Suprapubic skin (tissue), 4 donors: Measurements from ENCODE around the gene FBXO21. TPM values are rescaled to one million over a fixed set of nuclear protein-coding genes. Genes with fewer than 3 reads are reported as not detected.
A peak's percentile ranks its signal among the peaks of the same experiment; 100 is the strongest.
"Not testable (repeated sequence)": the region's sequence is repeated elsewhere in the genome, so short reads cannot be mapped to it uniquely, and the experiment has no call there.

ENCODE experiments used
- DNase-seq, 2 donors: peaks; one replicate each; pipeline ENCODE4 v3.0.0-alpha.2; 2019; ENCODE audit warnings: low spot score in 2 of 2
- H3K27ac ChIP-seq: fragments of 200-600 bp; sonication (generic); one replicate; pipeline ENCODE4 v1.5.1; 2019
- H3K27me3 ChIP-seq: fragments of 200-600 bp; sonication (generic); one replicate; pipeline ENCODE4 v1.5.1; 2019
- H3K36me3 ChIP-seq: fragments of 200-600 bp; sonication (generic); one replicate; pipeline ENCODE4 v1.5.1; 2019
- H3K4me1 ChIP-seq: fragments of 200-600 bp; sonication (generic); one replicate; pipeline ENCODE4 v1.5.1; 2019
- H3K4me3 ChIP-seq: fragments of 200-600 bp; sonication (generic); one replicate; pipeline ENCODE4 v1.5.1; 2019; ENCODE audit warnings: mild to moderate bottlenecking
- H3K9me3 ChIP-seq: fragments of 200-600 bp; sonication (generic); one replicate; pipeline ENCODE4 v1.5.1; 2019
- CTCF ChIP-seq, 2 donors: fragments of 200-600 bp in 1 of 2; fragments of 450-650 bp in 1 of 2; sonication (generic) in 1 of 2; IDR thresholded peaks; one replicate each; pipeline ENCODE4 v1.5.1; 2016 to 2019; ENCODE audit warnings: antibody characterized with exemption in 2 of 2, mild to moderate bottlenecking in 1 of 2, moderate library complexity in 1 of 2
- EP300 ChIP-seq: sonication (generic); formaldehyde crosslinking; IDR thresholded peaks from one replicate; pipeline ENCODE4 v1.6.1; 2017; ENCODE audit warnings: antibody characterized with exemption
- POLR2A ChIP-seq, 2 donors: fragments of 450-650 bp; IDR thresholded peaks; one replicate each; pipeline ENCODE4 v1.6.1; 2017; ENCODE audit warnings: antibody characterized with exemption in 2 of 2, mild to moderate bottlenecking in 2 of 2, moderate library complexity in 2 of 2
- POLR2AphosphoS5 ChIP-seq, 3 donors: sonication (generic); formaldehyde crosslinking; IDR thresholded peaks; one replicate each; pipeline ENCODE4 v1.6.1; 2017; ENCODE audit warnings: antibody characterized with exemption in 3 of 3
- WGBS: methylation state at CpG from one replicate; pipeline ENCODE4 v1.1.5; 2018; 5-methylcytosine and 5-hydroxymethylcytosine counted together
- total RNA-seq, 4 donors: library from RNA; depleted of rRNA; stranded (reverse); fragments of >200 nt; gene quantifications; one replicate each; pipeline ENCODE4 v1.1.0, GENCODE V29; 2016

FBXO21 gene
- total RNA-seq, 4 donors from 2014 or later = 76.1 to 109 (median 80.1) TPM

GRCh38 chr12:117209626-117210025, 19.4 kb upstream of the FBXO21 start:
- no peaks in the 10 kb centered on the region for H3K36me3 ChIP-seq
- no peak for DNase-seq
- H3K27me3 ChIP-seq = peaks cover 21% of the 10 kb centered on the region
- no peaks in the 10 kb centered on the region for H3K4me1 ChIP-seq
- no peak overlapping the region for H3K4me3 ChIP-seq
- no peak for TF ChIP-seq POLR2AphosphoS5 (IDR thresholded peaks at IDR 0.05)
- H3K9me3 ChIP-seq = no peaks in the 10 kb centered on the region
- 72% methylated on average over 3 of the region's 3 CpGs for WGBS
- no peak overlapping the region for H3K27ac ChIP-seq

GRCh38 chr12:117208811-117209455, 18.7 kb upstream of the FBXO21 start:
- TF ChIP-seq POLR2A (IDR thresholded peaks at IDR 0.05) = no peak
- no peak for TF ChIP-seq POLR2AphosphoS5 (IDR thresholded peaks at IDR 0.05)
- TF ChIP-seq CTCF (IDR thresholded peaks at IDR 0.05) = no peak
- TF ChIP-seq EP300 = no peak
- DNase-seq = no peak
- Histone ChIP-seq H3K4me1 (no peaks in the 10 kb centered on the region), H3K27ac (no peak overlapping the region), H3K27me3 (peaks cover 21% of the 10 kb centered on the region), H3K9me3 (no peaks in the 10 kb centered on the region), H3K36me3 (no peaks in the 10 kb centered on the region), H3K4me3 (no peak overlapping the region)
- WGBS = 84% methylated on average over 13 of the region's 13 CpGs

- Histone ChIP-seq H3K36me3 (no peaks in the 10 kb centered on the region), H3K9me3 (no peaks in the 10 kb centered on the region), H3K4me3 (no peak overlapping the region), H3K27ac (no peak overlapping the region), H3K27me3 (peaks cover 21% of the 10 kb centered on the region), H3K4me1 (no peaks in the 10 kb centered on the region)
- TF ChIP-seq POLR2AphosphoS5 (IDR thresholded peaks at IDR 0.05) (no peak), EP300 (no peak), POLR2A (IDR thresholded peaks at IDR 0.05) (no peak), CTCF (IDR thresholded peaks at IDR 0.05) (no peak)
- no peak for DNase-seq
- 81% methylated on average over 16 of the region's 16 CpGs for WGBS
These were observed 17.9 kb upstream of the FBXO21 start for GRCh38 chr12:117208206-117208605.

GRCh38 chr12:117207675-117208074, 17.4 kb upstream of the FBXO21 start:
- Histone ChIP-seq H3K36me3 (no peaks in the 10 kb centered on the region), H3K27me3 (peaks cover 21% of the 10 kb centered on the region), H3K9me3 (no peaks in the 10 kb centered on the region), H3K27ac (no peak overlapping the region), H3K4me3 (no peak overlapping the region), H3K4me1 (no peaks in the 10 kb centered on the region)
- no peak for DNase-seq
- WGBS = 73% methylated on average over 2 of the region's 2 CpGs
- TF ChIP-seq EP300 = no peak
- no peak for TF ChIP-seq POLR2A (IDR thresholded peaks at IDR 0.05)
- TF ChIP-seq POLR2AphosphoS5 (IDR thresholded peaks at IDR 0.05) = no peak
- TF ChIP-seq CTCF (IDR thresholded peaks at IDR 0.05) = no peak

GRCh38 chr12:117202556-117202955, 12.3 kb upstream of the FBXO21 start:
- H3K4me1 ChIP-seq = no peaks in the 10 kb centered on the region
- H3K36me3 ChIP-seq = no peaks in the 10 kb centered on the region
- peaks cover 18% of the 10 kb centered on the region for H3K27me3 ChIP-seq
- TF ChIP-seq POLR2A (IDR thresholded peaks at IDR 0.05) = no peak
- no peak for TF ChIP-seq EP300
- no peak for TF ChIP-seq CTCF (IDR thresholded peaks at IDR 0.05)
- no peak for TF ChIP-seq POLR2AphosphoS5 (IDR thresholded peaks at IDR 0.05)
- no peak for DNase-seq
- no peak overlapping the region for H3K27ac ChIP-seq
- H3K4me3 ChIP-seq = no peak overlapping the region
- 70% methylated on average over 9 of the region's 9 CpGs for WGBS
- H3K9me3 ChIP-seq = no peaks in the 10 kb centered on the region

- H3K27me3 ChIP-seq = peaks cover 13% of the 10 kb centered on the region
- H3K9me3 ChIP-seq = no peaks in the 10 kb centered on the region
- 91% methylated on average over 9 of the region's 9 CpGs for WGBS
- no peak overlapping the region for H3K4me3 ChIP-seq
- peak in 1 of 2 donors; percentile 21 for DNase-seq
- no peak for TF ChIP-seq POLR2AphosphoS5 (IDR thresholded peaks at IDR 0.05)
- TF ChIP-seq EP300 = no peak
- TF ChIP-seq CTCF (IDR thresholded peaks at IDR 0.05) = no peak
- TF ChIP-seq POLR2A (IDR thresholded peaks at IDR 0.05) = no peak
- H3K36me3 ChIP-seq = no peaks in the 10 kb centered on the region
- H3K27ac ChIP-seq = no peak overlapping the region
- no peaks in the 10 kb centered on the region for H3K4me1 ChIP-seq
These were observed 11.8 kb upstream of the FBXO21 start for GRCh38 chr12:117202033-117202432.

GRCh38 chr12:117199956-117200744, 9.9 kb upstream of the FBXO21 start:
- 95% methylated on average over 8 of the region's 8 CpGs for WGBS
- H3K9me3 ChIP-seq, H3K36me3 ChIP-seq, H3K4me3 ChIP-seq, H3K27ac ChIP-seq, H3K4me1 ChIP-seq, H3K27me3 ChIP-seq: not testable (repeated sequence)
- DNase-seq = peak; percentile 12 to 27

- H3K27me3 ChIP-seq, H3K27ac ChIP-seq, H3K9me3 ChIP-seq, H3K4me1 ChIP-seq, H3K36me3 ChIP-seq, H3K4me3 ChIP-seq: not testable (repeated sequence)
- peak in 1 of 2 donors; percentile 35 for DNase-seq
- 90% methylated on average over 6 of the region's 6 CpGs for WGBS
These were observed 6.1 kb upstream of the FBXO21 start for GRCh38 chr12:117196334-117196733.
